WTC11 (cell line): ENCODE measurements around the gene EN2. TPM values are rescaled to one million over a fixed set of nuclear protein-coding genes. Genes with fewer than 3 reads are reported as not detected.

Experiments
- ATAC-seq: fragments of 200-7000 bp; cut with Tn5 transposase; 2 replicates; pipeline ENCODE4 v1.10.0; 2021; ENCODE audit warnings: mild to moderate bottlenecking, moderate library complexity
- CTCF ChIA-PET: fragments of 300-600 bp; sonication (Branson Sonifier 250); formaldehyde crosslinking; loops from one replicate; lab custom pipeline; 2021; ENCODE audit warnings: antibody characterized with exemption; lab: Charles Lee
- POLR2A ChIA-PET: fragments of 350-600 bp; sonication (Branson Sonifier 250); formaldehyde crosslinking; loops from one replicate; lab custom pipeline; 2021; ENCODE audit warnings: antibody characterized with exemption; lab: Charles Lee
- DNase-seq: peaks from one replicate; pipeline ENCODE4 v3.0.0; 2021; ENCODE audit warnings: low spot score
- H3K27ac Mint-ChIP-seq: 2 replicates; pipeline ENCODE4 v1.8.0; 2021; ENCODE audit warnings: mixed read lengths
- H3K27me3 Mint-ChIP-seq: 2 replicates; pipeline ENCODE4 v1.8.0; 2021; ENCODE audit warnings: low read depth, mild to moderate bottlenecking, moderate library complexity, mixed read lengths
- H3K36me3 Mint-ChIP-seq: 2 replicates; pipeline ENCODE4 v1.8.0; 2021; ENCODE audit warnings: mixed read lengths
- H3K4me1 Mint-ChIP-seq: 2 replicates; pipeline ENCODE4 v1.8.0; 2022; ENCODE audit warnings: mixed read lengths
- H3K4me3 Mint-ChIP-seq: 2 replicates; pipeline ENCODE4 v1.8.0; 2021; ENCODE audit warnings: mild to moderate bottlenecking, moderate library complexity, mixed read lengths
- H3K9me3 Mint-ChIP-seq: 2 replicates; pipeline ENCODE4 v1.8.0; 2021; ENCODE audit warnings: mixed read lengths
- ELF4 ChIP-seq: sonication (generic); formaldehyde crosslinking; IDR thresholded peaks from 2 replicates; pipeline ENCODE4 v1.8.1; 2022; ENCODE audit warnings: low read depth, mild to moderate bottlenecking, moderate library complexity, missing genetic modification reagents
- HMGA2 ChIP-seq: fragments of 250-450 bp; sonication (Bioruptor Pico); IDR thresholded peaks from 2 replicates; pipeline ENCODE4 v1.4.0; 2021; ENCODE audit warnings: mild to moderate bottlenecking, moderate library complexity
- IRF2 ChIP-seq: sonication (generic); formaldehyde crosslinking; IDR thresholded peaks from 2 replicates; pipeline ENCODE4 v1.8.0; 2022; ENCODE audit warnings: low read depth, missing genetic modification reagents, borderline replicate concordance
- MYBL2 ChIP-seq: sonication (generic); formaldehyde crosslinking; IDR thresholded peaks from 2 replicates; pipeline ENCODE4 v1.8.1; 2023; ENCODE audit warnings: mild to moderate bottlenecking, moderate library complexity, missing genetic modification reagents
- NR1H2 ChIP-seq: sonication (generic); formaldehyde crosslinking; IDR thresholded peaks from 2 replicates; pipeline ENCODE4 v1.9.0; 2021; ENCODE audit warnings: mild to moderate bottlenecking, moderate library complexity, missing genetic modification reagents
- TP53 ChIP-seq: sonication (generic); formaldehyde crosslinking; IDR thresholded peaks from 2 replicates; pipeline ENCODE4 v1.8.1; 2023; ENCODE audit warnings: mild to moderate bottlenecking, missing genetic modification reagents
- ZNF423 ChIP-seq: fragments of 250-450 bp; sonication (Bioruptor Pico); IDR thresholded peaks from 2 replicates; pipeline ENCODE4 v2.1.2; 2022; ENCODE audit warnings: mild to moderate bottlenecking, moderate library complexity
- total RNA-seq: library from RNA; stranded (reverse); gene quantifications from 3 replicates; pipeline ENCODE4 v1.2.3, GENCODE V29; 2021
- TF ChIP-seq, protein P1 (sequence below): fragments of 250-450 bp; sonication (Bioruptor Pico); conservative IDR thresholded peaks from 2 replicates; pipeline ENCODE4 v1.9.0; 2021; ENCODE audit warnings: mild to moderate bottlenecking
- TF ChIP-seq, protein P2 (sequence below): sonication (generic); formaldehyde crosslinking; IDR thresholded peaks from 2 replicates; pipeline ENCODE4 v1.8.0; 2022; ENCODE audit warnings: mild to moderate bottlenecking, missing genetic modification reagents
- TF ChIP-seq, protein P3 (sequence below): sonication (generic); formaldehyde crosslinking; IDR thresholded peaks from 2 replicates; pipeline ENCODE4 v1.8.1; 2023; ENCODE audit warnings: mild to moderate bottlenecking, missing genetic modification reagents, moderate library complexity
- TF ChIP-seq, protein P4 (sequence below): sonication (generic); formaldehyde crosslinking; IDR thresholded peaks from 2 replicates; pipeline ENCODE4 v1.8.1; 2022; ENCODE audit warnings: missing genetic modification reagents, borderline replicate concordance
- TF ChIP-seq, protein P5 (sequence below): sonication (generic); formaldehyde crosslinking; IDR thresholded peaks from 2 replicates; pipeline ENCODE4 v1.8.1; 2022; ENCODE audit warnings: mild to moderate bottlenecking, missing genetic modification reagents, moderate library complexity, borderline replicate concordance
- TF ChIP-seq, protein P6 (sequence below): sonication (generic); formaldehyde crosslinking; IDR thresholded peaks from 2 replicates; pipeline ENCODE4 v1.8.0; 2023; ENCODE audit warnings: missing genetic modification reagents, mild to moderate bottlenecking, borderline replicate concordance
- TF ChIP-seq, protein P7 (sequence below): sonication (generic); formaldehyde crosslinking; IDR thresholded peaks from 2 replicates; pipeline ENCODE4 v1.8.0; 2023; ENCODE audit warnings: mild to moderate bottlenecking, missing genetic modification reagents
- TF ChIP-seq, protein P8 (sequence below): fragments of 250-450 bp; sonication (Bioruptor Pico); IDR thresholded peaks from 2 replicates; pipeline ENCODE4 v1.9.0; 2021; ENCODE audit warnings: moderate library complexity, mild to moderate bottlenecking, inconsistent platforms, borderline replicate concordance

EN2 gene
- total RNA-seq, 1 experiment from 2014 or later: not detected

DNA sequence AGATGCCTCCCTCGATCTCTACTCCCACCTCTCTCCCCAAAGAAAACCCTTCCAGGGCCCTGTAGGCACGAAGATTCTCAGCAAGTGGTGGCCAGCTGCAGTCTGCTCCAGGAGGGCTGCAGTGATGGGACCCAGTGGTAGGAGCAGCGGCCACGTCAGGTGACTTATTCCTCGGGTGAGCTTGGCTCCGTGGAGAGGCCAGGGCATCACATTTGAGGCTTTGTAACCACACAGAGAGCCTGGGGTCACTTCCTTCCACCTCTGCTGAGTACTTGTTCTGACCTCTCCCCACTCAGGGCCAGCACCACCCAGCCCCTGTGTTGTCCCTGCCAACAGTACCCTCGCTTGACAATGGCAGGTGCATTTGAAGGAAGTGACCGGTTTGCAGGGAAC is 17.9 kb upstream of the EN2 start:
- H3K9me3 Mint-ChIP-seq: peaks cover 15% of the 10 kb centered on the region
- TF ChIP-seq HMGA2 (no peak), NR1H2 (CRISPR knock-in tag) (no peak), MYBL2 (no peak), IRF2 (no peak), TP53 (CRISPR knock-in tag) (no peak), ELF4 (CRISPR knock-in tag) (no peak), ZNF423 (no peak)
- TF ChIP-seq, protein P1, sequence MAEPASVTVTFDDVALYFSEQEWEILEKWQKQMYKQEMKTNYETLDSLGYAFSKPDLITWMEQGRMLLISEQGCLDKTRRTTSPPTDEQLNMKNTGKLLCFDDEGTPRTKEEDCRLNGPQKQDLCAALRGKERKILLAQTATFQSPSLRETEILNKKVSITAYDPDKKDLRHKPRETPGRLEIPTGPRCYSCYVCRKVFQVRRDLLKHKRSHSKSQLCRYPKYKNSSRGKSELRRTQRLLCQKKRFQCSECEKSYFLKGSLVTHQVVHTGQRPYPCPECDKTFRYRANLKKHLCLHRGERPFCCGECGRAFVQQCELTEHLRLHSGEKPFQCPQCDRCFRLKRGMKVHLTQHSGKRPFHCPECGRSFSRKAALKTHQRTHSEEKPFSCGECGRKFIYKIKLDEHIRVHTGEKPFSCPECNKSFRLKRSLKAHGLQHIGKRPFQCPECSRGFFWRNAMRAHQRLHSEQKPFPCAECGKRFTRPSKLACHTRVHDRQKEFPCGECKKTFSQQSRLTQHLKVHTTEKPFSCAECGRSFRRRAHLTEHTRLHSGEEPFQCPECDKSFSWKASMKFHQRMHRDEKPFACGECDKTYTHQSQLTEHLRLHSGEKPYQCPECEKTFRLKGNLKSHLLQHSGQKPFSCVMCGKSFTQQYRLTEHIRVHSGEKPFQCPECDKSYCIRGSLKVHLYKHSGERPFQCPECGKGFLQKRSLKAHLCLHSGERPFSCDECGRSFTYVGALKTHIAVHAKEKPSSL (CRISPR knock-in tag): no peak
- TF ChIP-seq, protein P2, sequence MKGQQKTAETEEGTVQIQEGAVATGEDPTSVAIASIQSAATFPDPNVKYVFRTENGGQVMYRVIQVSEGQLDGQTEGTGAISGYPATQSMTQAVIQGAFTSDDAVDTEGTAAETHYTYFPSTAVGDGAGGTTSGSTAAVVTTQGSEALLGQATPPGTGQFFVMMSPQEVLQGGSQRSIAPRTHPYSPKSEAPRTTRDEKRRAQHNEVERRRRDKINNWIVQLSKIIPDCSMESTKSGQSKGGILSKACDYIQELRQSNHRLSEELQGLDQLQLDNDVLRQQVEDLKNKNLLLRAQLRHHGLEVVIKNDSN (CRISPR knock-in tag): no peak
- TF ChIP-seq, protein P3, sequence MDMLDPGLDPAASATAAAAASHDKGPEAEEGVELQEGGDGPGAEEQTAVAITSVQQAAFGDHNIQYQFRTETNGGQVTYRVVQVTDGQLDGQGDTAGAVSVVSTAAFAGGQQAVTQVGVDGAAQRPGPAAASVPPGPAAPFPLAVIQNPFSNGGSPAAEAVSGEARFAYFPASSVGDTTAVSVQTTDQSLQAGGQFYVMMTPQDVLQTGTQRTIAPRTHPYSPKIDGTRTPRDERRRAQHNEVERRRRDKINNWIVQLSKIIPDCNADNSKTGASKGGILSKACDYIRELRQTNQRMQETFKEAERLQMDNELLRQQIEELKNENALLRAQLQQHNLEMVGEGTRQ (CRISPR knock-in tag): no peak
- TF ChIP-seq, protein P4, sequence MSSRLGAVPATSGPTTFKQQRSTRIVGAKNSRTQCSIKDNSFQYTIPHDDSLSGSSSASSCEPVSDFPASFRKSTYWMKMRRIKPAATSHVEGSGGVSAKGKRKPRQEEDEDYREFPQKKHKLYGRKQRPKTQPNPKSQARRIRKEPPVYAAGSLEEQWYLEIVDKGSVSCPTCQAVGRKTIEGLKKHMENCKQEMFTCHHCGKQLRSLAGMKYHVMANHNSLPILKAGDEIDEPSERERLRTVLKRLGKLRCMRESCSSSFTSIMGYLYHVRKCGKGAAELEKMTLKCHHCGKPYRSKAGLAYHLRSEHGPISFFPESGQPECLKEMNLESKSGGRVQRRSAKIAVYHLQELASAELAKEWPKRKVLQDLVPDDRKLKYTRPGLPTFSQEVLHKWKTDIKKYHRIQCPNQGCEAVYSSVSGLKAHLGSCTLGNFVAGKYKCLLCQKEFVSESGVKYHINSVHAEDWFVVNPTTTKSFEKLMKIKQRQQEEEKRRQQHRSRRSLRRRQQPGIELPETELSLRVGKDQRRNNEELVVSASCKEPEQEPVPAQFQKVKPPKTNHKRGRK: no peak
- TF ChIP-seq, protein P5, sequence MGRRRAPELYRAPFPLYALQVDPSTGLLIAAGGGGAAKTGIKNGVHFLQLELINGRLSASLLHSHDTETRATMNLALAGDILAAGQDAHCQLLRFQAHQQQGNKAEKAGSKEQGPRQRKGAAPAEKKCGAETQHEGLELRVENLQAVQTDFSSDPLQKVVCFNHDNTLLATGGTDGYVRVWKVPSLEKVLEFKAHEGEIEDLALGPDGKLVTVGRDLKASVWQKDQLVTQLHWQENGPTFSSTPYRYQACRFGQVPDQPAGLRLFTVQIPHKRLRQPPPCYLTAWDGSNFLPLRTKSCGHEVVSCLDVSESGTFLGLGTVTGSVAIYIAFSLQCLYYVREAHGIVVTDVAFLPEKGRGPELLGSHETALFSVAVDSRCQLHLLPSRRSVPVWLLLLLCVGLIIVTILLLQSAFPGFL (CRISPR knock-in tag): no peak
- TF ChIP-seq, protein P6, sequence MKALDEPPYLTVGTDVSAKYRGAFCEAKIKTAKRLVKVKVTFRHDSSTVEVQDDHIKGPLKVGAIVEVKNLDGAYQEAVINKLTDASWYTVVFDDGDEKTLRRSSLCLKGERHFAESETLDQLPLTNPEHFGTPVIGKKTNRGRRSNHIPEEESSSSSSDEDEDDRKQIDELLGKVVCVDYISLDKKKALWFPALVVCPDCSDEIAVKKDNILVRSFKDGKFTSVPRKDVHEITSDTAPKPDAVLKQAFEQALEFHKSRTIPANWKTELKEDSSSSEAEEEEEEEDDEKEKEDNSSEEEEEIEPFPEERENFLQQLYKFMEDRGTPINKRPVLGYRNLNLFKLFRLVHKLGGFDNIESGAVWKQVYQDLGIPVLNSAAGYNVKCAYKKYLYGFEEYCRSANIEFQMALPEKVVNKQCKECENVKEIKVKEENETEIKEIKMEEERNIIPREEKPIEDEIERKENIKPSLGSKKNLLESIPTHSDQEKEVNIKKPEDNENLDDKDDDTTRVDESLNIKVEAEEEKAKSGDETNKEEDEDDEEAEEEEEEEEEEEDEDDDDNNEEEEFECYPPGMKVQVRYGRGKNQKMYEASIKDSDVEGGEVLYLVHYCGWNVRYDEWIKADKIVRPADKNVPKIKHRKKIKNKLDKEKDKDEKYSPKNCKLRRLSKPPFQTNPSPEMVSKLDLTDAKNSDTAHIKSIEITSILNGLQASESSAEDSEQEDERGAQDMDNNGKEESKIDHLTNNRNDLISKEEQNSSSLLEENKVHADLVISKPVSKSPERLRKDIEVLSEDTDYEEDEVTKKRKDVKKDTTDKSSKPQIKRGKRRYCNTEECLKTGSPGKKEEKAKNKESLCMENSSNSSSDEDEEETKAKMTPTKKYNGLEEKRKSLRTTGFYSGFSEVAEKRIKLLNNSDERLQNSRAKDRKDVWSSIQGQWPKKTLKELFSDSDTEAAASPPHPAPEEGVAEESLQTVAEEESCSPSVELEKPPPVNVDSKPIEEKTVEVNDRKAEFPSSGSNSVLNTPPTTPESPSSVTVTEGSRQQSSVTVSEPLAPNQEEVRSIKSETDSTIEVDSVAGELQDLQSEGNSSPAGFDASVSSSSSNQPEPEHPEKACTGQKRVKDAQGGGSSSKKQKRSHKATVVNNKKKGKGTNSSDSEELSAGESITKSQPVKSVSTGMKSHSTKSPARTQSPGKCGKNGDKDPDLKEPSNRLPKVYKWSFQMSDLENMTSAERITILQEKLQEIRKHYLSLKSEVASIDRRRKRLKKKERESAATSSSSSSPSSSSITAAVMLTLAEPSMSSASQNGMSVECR: no peak
- TF ChIP-seq, protein P7, sequence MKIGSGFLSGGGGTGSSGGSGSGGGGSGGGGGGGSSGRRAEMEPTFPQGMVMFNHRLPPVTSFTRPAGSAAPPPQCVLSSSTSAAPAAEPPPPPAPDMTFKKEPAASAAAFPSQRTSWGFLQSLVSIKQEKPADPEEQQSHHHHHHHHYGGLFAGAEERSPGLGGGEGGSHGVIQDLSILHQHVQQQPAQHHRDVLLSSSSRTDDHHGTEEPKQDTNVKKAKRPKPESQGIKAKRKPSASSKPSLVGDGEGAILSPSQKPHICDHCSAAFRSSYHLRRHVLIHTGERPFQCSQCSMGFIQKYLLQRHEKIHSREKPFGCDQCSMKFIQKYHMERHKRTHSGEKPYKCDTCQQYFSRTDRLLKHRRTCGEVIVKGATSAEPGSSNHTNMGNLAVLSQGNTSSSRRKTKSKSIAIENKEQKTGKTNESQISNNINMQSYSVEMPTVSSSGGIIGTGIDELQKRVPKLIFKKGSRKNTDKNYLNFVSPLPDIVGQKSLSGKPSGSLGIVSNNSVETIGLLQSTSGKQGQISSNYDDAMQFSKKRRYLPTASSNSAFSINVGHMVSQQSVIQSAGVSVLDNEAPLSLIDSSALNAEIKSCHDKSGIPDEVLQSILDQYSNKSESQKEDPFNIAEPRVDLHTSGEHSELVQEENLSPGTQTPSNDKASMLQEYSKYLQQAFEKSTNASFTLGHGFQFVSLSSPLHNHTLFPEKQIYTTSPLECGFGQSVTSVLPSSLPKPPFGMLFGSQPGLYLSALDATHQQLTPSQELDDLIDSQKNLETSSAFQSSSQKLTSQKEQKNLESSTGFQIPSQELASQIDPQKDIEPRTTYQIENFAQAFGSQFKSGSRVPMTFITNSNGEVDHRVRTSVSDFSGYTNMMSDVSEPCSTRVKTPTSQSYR (CRISPR knock-in tag): no peak
- TF ChIP-seq, protein P8, sequence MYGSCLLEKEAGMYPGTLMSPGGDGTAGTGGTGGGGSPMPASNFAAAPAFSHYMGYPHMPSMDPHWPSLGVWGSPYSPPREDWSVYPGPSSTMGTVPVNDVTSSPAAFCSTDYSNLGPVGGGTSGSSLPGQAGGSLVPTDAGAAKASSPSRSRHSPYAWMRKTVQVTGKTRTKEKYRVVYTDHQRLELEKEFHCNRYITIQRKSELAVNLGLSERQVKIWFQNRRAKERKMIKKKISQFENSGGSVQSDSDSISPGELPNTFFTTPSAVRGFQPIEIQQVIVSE (CRISPR knock-in tag): no peak
- H3K4me1 Mint-ChIP-seq: 0 out of 2 replicates have a peak, but pooled peaks cover 8% of the 10 kb centered on the region
- peaks cover 43% of the 10 kb centered on the region for H3K27me3 Mint-ChIP-seq
- DNase-seq: no peak
- H3K27ac Mint-ChIP-seq: no peak overlapping the region
- H3K4me3 Mint-ChIP-seq: no peak overlapping the region
- H3K36me3 Mint-ChIP-seq: no peaks in the 10 kb centered on the region
- ChIA-PET POLR2A (no interaction called here), CTCF (no interaction called here)
- no peak for ATAC-seq
